ENCODE data around the gene MSI2. TPM values are rescaled to one million over a fixed set of nuclear protein-coding genes. Genes with fewer than 3 reads are reported as not detected.

Gene MSI2
- total RNA-seq, 2 experiments from 2014 or later = 131 to 164 TPM

- BruUV-seq (replicated peaks) = no TSS peak
- Histone ChIP-seq H3K4me2 (ENCODE audit: low read length) (no peak overlapping the region), H3K36me3 (ENCODE audit: insufficient read depth, low read length) (no peaks in the 10 kb centered on the region), H3K4me3 (ENCODE audit: low read depth, low read length, poor library complexity, severe bottlenecking) (no peak overlapping the region), H3K4me1 (ENCODE audit: insufficient read depth, low read length, poor library complexity, severe bottlenecking) (peaks cover 7% of the 10 kb centered on the region), H4K20me1 (ENCODE audit: insufficient read depth, low read length) (no peaks in the 10 kb centered on the region), H3K27ac (ENCODE audit: low read depth, low read length, poor library complexity, severe bottlenecking) (no peak overlapping the region), H3K79me2 (ENCODE audit: insufficient read depth, low read depth, low read length) (no peaks in the 10 kb centered on the region), H3K9me3 (ENCODE audit: low read length) (no peaks in the 10 kb centered on the region), H2AFZ (ENCODE audit: low read length) (no peak overlapping the region), H3K9me2 (ENCODE audit: insufficient read depth, low read length) (no peaks in the 10 kb centered on the region)
- POLR2A ChIA-PET = interaction anchor here (1.1 kb wide), 1 partner anchor 9 kb away, joined by 5 read pairs; no protein-coding TSS in a partner anchor
- intact Hi-C loops (cut with micrococcal nuclease; ENCODE audit: unreplicated experiment) = no loop called here
- CTCF ChIA-PET (ENCODE audit: unreplicated experiment) = no interaction called here
- TF ChIP-seq EZH2phosphoT487 (IDR thresholded peaks at IDR 0.05; ENCODE audit: borderline replicate concordance, low read depth, low read length) (no peak), CTCF (conservative IDR thresholded peaks at IDR 0.05; ENCODE audit: low read length) (no peak)
- DNase-seq (ENCODE audit: low spot score) = no peak
Observed at GRCh38 chr17:57694051-57694450, 437.7 kb downstream of the MSI2 start.

- no peak for TF ChIP-seq EZH2phosphoT487 (IDR thresholded peaks at IDR 0.05; ENCODE audit: borderline replicate concordance, low read depth, low read length)
- no peak for TF ChIP-seq CTCF (conservative IDR thresholded peaks at IDR 0.05; ENCODE audit: low read length)
- no peaks in the 10 kb centered on the region for H3K36me3 ChIP-seq (ENCODE audit: insufficient read depth, low read length)
- DNase-seq (ENCODE audit: low spot score) = no peak
- H3K27ac ChIP-seq (ENCODE audit: low read depth, low read length, poor library complexity, severe bottlenecking) = no peak overlapping the region
- BruUV-seq (replicated peaks) = no TSS peak
- H3K4me2 ChIP-seq (ENCODE audit: low read length) = no peak overlapping the region
- no peak overlapping the region for H2AFZ ChIP-seq (ENCODE audit: low read length)
- ChIA-PET POLR2A (interaction anchor here (1.3 kb wide), 1 partner anchor 14 kb away, joined by 3 read pairs; no protein-coding TSS in a partner anchor), CTCF (ENCODE audit: unreplicated experiment) (no interaction called here)
- no peak overlapping the region for H3K4me3 ChIP-seq (ENCODE audit: low read depth, low read length, poor library complexity, severe bottlenecking)
- H3K9me2 ChIP-seq (ENCODE audit: insufficient read depth, low read length) = no peaks in the 10 kb centered on the region
- H4K20me1 ChIP-seq (ENCODE audit: insufficient read depth, low read length) = no peaks in the 10 kb centered on the region
- H3K9me3 ChIP-seq (ENCODE audit: low read length) = no peaks in the 10 kb centered on the region
- peaks cover 7% of the 10 kb centered on the region for H3K4me1 ChIP-seq (ENCODE audit: insufficient read depth, low read length, poor library complexity, severe bottlenecking)
- intact Hi-C loops (cut with micrococcal nuclease; ENCODE audit: unreplicated experiment) = no loop called here
- H3K79me2 ChIP-seq (ENCODE audit: insufficient read depth, low read depth, low read length) = no peaks in the 10 kb centered on the region
Observed at GRCh38 chr17:57696050-57696449, 439.7 kb downstream of the MSI2 start.

DNA sequence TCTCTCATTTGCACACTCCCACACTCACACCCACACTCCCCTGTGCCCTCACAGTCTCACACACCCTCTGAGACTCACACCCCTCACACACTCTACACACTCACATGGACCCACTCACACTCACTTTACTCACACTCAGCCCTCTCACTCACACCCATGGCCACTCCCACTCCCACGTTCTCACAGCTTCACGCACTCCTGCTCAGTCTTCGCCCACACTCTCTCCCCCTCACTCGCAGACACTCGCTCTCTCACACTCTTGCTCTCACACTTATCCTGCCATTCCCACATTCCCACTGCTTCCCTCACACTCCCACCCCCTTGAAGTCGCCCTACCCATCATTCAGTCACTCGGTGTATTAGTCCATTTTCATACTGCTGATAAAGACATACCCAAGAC is 440.9 kb downstream of the MSI2 start:
- no peak overlapping the region for H3K4me2 ChIP-seq (ENCODE audit: low read length)
- intact Hi-C loops (cut with micrococcal nuclease; ENCODE audit: unreplicated experiment) = no loop called here
- TF ChIP-seq CTCF (conservative IDR thresholded peaks at IDR 0.05; ENCODE audit: low read length) (no peak), EZH2phosphoT487 (IDR thresholded peaks at IDR 0.05; ENCODE audit: borderline replicate concordance, low read depth, low read length) (no peak)
- H3K27ac ChIP-seq (ENCODE audit: low read depth, low read length, poor library complexity, severe bottlenecking) = no peak overlapping the region
- ChIA-PET CTCF (ENCODE audit: unreplicated experiment) (no interaction called here), POLR2A (interaction anchor here (1.3 kb wide), 1 partner anchor 15 kb away, joined by 3 read pairs; no protein-coding TSS in a partner anchor)
- DNase-seq (ENCODE audit: low spot score) = no peak
- H3K4me3 ChIP-seq (ENCODE audit: low read depth, low read length, poor library complexity, severe bottlenecking) = no peak overlapping the region
- no peaks in the 10 kb centered on the region for H3K9me3 ChIP-seq (ENCODE audit: low read length)
- no peak overlapping the region for H2AFZ ChIP-seq (ENCODE audit: low read length)
- no peaks in the 10 kb centered on the region for H3K9me2 ChIP-seq (ENCODE audit: insufficient read depth, low read length)
- no peaks in the 10 kb centered on the region for H3K36me3 ChIP-seq (ENCODE audit: insufficient read depth, low read length)
- H3K79me2 ChIP-seq (ENCODE audit: insufficient read depth, low read depth, low read length) = no peaks in the 10 kb centered on the region
- no peaks in the 10 kb centered on the region for H4K20me1 ChIP-seq (ENCODE audit: insufficient read depth, low read length)
- BruUV-seq (replicated peaks) = no TSS peak
- H3K4me1 ChIP-seq (ENCODE audit: insufficient read depth, low read length, poor library complexity, severe bottlenecking) = peaks cover 7% of the 10 kb centered on the region
